Measurements from ENCODE around the gene HSD17B4. TPM values are rescaled to one million over a fixed set of nuclear protein-coding genes. Genes with fewer than 3 reads are reported as not detected.

The HSD17B4 gene
- total and polyA plus RNA-seq, 2 of the 13 experiments (the other 11 are each of a cell fraction or from before 2014, with no cell fraction given), result 178 to 399 TPM

DNA sequence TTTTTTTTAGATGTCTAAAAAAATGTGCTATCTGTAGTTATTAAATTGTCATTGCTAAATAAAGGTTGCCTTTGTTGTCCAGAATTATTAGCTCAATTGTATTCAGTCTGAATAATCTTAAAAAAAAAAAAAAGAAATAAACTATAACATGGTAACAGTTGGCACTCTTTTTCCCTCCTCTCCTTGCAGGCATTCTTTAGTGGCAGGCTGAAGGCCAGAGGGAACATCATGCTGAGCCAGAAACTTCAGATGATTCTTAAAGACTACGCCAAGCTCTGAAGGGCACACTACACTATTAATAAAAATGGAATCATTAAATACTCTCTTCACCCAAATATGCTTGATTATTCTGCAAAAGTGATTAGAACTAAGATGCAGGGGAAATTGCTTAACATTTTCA is 89.4 kb downstream of the HSD17B4 start:
- Histone ChIP-seq H3K27me3 (ENCODE audit: control insufficient read depth in 1 of 2, insufficient read depth in 2 of 2, low read length in 2 of 2) (no peaks in the 10 kb centered on the region), H3K4me3 (replicated peaks in 1 of 3; ENCODE audit: insufficient read depth in 1 of 3, low read depth in 2 of 3, low read length in 3 of 3) (no peak overlapping the region), H3K9ac (ENCODE audit: insufficient read depth, low read depth, low read length) (no peak overlapping the region), H3K79me2 (ENCODE audit: insufficient read depth, low read length) (no peaks in the 10 kb centered on the region), H3K4me2 (ENCODE audit: low read depth, low read length) (no peak overlapping the region), H3K9me3 (ENCODE audit: low read length) (no peaks in the 10 kb centered on the region), H3K4me1 (ENCODE audit: insufficient read depth, low read length) (no peaks in the 10 kb centered on the region), H3K27ac (ENCODE audit: extremely low read length, insufficient read depth, low read length) (no peak overlapping the region), H4K20me1 (ENCODE audit: insufficient read depth, low read length) (no peaks in the 10 kb centered on the region), H3K36me3 (replicated peaks in 1 of 2; ENCODE audit: control insufficient read depth in 1 of 2, insufficient read depth in 2 of 2, low read length in 2 of 2) (peaks cover 0 to 21% of the 10 kb centered on the region in 2 experiments; a peak in 3 of 5 replicates), H2AFZ (ENCODE audit: low read length) (no peak overlapping the region)
- ChIA-PET CTCF (ENCODE audit: low intra/inter-chr PET ratio, low total read pairs) (no interaction called here), POLR2A (no interaction called here)
- no TSS peak for BruUV-seq (replicated peaks)
- WGBS (ENCODE audit: low lambda C conversion rate), result 100% methylated on average over 1 of the region's 1 CpG
- FAIRE-seq (no peak), ATAC-seq (no peak), DNase-seq (ENCODE audit: low spot score) (no peak)
- intact Hi-C loops (cut with micrococcal nuclease; ENCODE audit: unreplicated experiment), result no loop called here
- in situ Hi-C loops (cut with HindIII; ENCODE audit: extremely low pct_ligation_motif_present, low pct_unique_long_range_greater_than_20kb), result no loop called here
- TF ChIP-seq MIER3 (CRISPR knock-in tag; IDR thresholded peaks at IDR 0.05; ENCODE audit: borderline replicate concordance) (no peak), ZNF260 (CRISPR knock-in tag; IDR thresholded peaks at IDR 0.05; ENCODE audit: borderline replicate concordance, low read depth) (no peak), PCBP1 (IDR thresholded peaks at IDR 0.05; ENCODE audit: borderline replicate concordance, low read depth, low read length) (no peak), ADNP (CRISPR knock-in tag; IDR thresholded peaks at IDR 0.05) (no peak), HMG20A (CRISPR knock-in tag; IDR thresholded peaks at IDR 0.05; ENCODE audit: borderline replicate concordance) (no peak), NFYB (CRISPR knock-in tag; IDR thresholded peaks at IDR 0.05) (no peak), ZFP82 (CRISPR knock-in tag; IDR thresholded peaks at IDR 0.05; ENCODE audit: borderline replicate concordance) (no peak), NR2F6 (IDR thresholded peaks at IDR 0.05) (no peak), NR2F6 (CRISPR knock-in tag; IDR thresholded peaks at IDR 0.05) (no peak), ZNF296 (CRISPR knock-in tag; conservative IDR thresholded peaks at IDR 0.05) (no peak), IKZF4 (CRISPR knock-in tag; IDR thresholded peaks at IDR 0.05; ENCODE audit: borderline replicate concordance, low read depth, not compliant biosample characterization) (no peak), HMGA1 (CRISPR knock-in tag; conservative IDR thresholded peaks at IDR 0.05) (no peak)
- TF ChIP-seq, protein P1, sequence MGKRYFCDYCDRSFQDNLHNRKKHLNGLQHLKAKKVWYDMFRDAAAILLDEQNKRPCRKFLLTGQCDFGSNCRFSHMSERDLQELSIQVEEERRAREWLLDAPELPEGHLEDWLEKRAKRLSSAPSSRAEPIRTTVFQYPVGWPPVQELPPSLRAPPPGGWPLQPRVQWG (CRISPR knock-in tag; IDR thresholded peaks at IDR 0.05; ENCODE audit: borderline replicate concordance, low read depth), result no peak
- TF ChIP-seq, protein P2, sequence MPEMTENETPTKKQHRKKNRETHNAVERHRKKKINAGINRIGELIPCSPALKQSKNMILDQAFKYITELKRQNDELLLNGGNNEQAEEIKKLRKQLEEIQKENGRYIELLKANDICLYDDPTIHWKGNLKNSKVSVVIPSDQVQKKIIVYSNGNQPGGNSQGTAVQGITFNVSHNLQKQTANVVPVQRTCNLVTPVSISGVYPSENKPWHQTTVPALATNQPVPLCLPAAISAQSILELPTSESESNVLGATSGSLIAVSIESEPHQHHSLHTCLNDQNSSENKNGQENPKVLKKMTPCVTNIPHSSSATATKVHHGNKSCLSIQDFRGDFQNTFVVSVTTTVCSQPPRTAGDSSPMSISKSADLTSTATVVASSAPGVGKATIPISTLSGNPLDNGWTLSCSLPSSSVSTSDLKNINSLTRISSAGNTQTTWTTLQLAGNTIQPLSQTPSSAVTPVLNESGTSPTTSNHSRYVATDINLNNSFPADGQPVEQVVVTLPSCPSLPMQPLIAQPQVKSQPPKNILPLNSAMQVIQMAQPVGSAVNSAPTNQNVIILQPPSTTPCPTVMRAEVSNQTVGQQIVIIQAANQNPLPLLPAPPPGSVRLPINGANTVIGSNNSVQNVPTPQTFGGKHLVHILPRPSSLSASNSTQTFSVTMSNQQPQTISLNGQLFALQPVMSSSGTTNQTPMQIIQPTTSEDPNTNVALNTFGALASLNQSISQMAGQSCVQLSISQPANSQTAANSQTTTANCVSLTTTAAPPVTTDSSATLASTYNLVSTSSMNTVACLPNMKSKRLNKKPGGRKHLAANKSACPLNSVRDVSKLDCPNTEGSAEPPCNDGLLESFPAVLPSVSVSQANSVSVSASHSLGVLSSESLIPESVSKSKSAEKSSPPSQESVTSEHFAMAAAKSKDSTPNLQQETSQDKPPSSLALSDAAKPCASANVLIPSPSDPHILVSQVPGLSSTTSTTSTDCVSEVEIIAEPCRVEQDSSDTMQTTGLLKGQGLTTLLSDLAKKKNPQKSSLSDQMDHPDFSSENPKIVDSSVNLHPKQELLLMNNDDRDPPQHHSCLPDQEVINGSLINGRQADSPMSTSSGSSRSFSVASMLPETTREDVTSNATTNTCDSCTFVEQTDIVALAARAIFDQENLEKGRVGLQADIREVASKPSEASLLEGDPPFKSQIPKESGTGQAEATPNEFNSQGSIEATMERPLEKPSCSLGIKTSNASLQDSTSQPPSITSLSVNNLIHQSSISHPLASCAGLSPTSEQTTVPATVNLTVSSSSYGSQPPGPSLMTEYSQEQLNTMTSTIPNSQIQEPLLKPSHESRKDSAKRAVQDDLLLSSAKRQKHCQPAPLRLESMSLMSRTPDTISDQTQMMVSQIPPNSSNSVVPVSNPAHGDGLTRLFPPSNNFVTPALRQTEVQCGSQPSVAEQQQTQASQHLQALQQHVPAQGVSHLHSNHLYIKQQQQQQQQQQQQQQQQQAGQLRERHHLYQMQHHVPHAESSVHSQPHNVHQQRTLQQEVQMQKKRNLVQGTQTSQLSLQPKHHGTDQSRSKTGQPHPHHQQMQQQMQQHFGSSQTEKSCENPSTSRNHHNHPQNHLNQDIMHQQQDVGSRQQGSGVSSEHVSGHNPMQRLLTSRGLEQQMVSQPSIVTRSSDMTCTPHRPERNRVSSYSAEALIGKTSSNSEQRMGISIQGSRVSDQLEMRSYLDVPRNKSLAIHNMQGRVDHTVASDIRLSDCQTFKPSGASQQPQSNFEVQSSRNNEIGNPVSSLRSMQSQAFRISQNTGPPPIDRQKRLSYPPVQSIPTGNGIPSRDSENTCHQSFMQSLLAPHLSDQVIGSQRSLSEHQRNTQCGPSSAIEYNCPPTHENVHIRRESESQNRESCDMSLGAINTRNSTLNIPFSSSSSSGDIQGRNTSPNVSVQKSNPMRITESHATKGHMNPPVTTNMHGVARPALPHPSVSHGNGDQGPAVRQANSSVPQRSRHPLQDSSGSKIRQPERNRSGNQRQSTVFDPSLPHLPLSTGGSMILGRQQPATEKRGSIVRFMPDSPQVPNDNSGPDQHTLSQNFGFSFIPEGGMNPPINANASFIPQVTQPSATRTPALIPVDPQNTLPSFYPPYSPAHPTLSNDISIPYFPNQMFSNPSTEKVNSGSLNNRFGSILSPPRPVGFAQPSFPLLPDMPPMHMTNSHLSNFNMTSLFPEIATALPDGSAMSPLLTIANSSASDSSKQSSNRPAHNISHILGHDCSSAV (CRISPR knock-in tag; IDR thresholded peaks at IDR 0.05; ENCODE audit: borderline replicate concordance), result no peak
- TF ChIP-seq, protein P3, sequence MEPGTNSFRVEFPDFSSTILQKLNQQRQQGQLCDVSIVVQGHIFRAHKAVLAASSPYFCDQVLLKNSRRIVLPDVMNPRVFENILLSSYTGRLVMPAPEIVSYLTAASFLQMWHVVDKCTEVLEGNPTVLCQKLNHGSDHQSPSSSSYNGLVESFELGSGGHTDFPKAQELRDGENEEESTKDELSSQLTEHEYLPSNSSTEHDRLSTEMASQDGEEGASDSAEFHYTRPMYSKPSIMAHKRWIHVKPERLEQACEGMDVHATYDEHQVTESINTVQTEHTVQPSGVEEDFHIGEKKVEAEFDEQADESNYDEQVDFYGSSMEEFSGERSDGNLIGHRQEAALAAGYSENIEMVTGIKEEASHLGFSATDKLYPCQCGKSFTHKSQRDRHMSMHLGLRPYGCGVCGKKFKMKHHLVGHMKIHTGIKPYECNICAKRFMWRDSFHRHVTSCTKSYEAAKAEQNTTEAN (CRISPR knock-in tag; conservative IDR thresholded peaks at IDR 0.05), result no peak
- TF ChIP-seq, protein P4, sequence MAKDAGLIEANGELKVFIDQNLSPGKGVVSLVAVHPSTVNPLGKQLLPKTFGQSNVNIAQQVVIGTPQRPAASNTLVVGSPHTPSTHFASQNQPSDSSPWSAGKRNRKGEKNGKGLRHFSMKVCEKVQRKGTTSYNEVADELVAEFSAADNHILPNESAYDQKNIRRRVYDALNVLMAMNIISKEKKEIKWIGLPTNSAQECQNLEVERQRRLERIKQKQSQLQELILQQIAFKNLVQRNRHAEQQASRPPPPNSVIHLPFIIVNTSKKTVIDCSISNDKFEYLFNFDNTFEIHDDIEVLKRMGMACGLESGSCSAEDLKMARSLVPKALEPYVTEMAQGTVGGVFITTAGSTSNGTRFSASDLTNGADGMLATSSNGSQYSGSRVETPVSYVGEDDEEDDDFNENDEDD (CRISPR knock-in tag; IDR thresholded peaks at IDR 0.05; ENCODE audit: borderline replicate concordance), result no peak
